Gastrocnemius medialis (tissue), 4 donors: ENCODE results near the gene HOXA3. TPM values are rescaled to one million over a fixed set of nuclear protein-coding genes. Genes with fewer than 3 reads are reported as not detected.

ENCODE experiments used
- ATAC-seq, 2 donors: fragments of 150-250 bp; one replicate each; pipeline ENCODE4 v1.9.1; 2016
- DNase-seq, 2 donors: peaks; one replicate each; pipeline ENCODE4 v3.0.0-alpha.2; 2019
- H3K27ac ChIP-seq, 4 donors: fragments of 200-600 bp; sonication (generic); 1 replicate in 1 of 4; 2 replicates in 3 of 4; pipeline ENCODE4 v1.5.1; 2016 to 2018; ENCODE audit warnings: mild to moderate bottlenecking in 2 of 4, moderate library complexity in 1 of 4
- H3K27me3 ChIP-seq, 3 donors: fragments of 200-600 bp; sonication (generic) in 2 of 3; 1 replicate in 1 of 3; 2 replicates in 2 of 3; pipeline versions ENCODE4 v1.5.1 to v1.6.0; 2016 to 2019; ENCODE audit warnings: mild to moderate bottlenecking in 1 of 3, moderate library complexity in 1 of 3
- H3K36me3 ChIP-seq, 2 donors: fragments of 200-600 bp; sonication (generic) in 1 of 2; one replicate each; pipeline ENCODE4 v1.5.1; 2017 to 2018
- H3K4me1 ChIP-seq, 2 donors: fragments of 200-600 bp; sonication (generic) in 1 of 2; one replicate each; pipeline ENCODE4 v1.5.1; 2016 to 2017; ENCODE audit warnings: mild to moderate bottlenecking in 2 of 2
- H3K4me3 ChIP-seq, 4 donors: fragments of 200-600 bp; sonication (generic) in 3 of 4; 1 replicate in 1 of 4; 2 replicates in 3 of 4; pipeline ENCODE4 v1.5.1; 2016 to 2019; ENCODE audit warnings: mild to moderate bottlenecking in 2 of 4
- H3K9me3 ChIP-seq, 3 donors: fragments of 200-600 bp; sonication (generic) in 2 of 3; 1 replicate in 1 of 3; 2 replicates in 2 of 3; pipeline ENCODE4 v1.5.1; 2016 to 2019
- CTCF ChIP-seq, 5 experiments: fragments of 450-650 bp in 3 of 5; fragments of 200-600 bp in 2 of 5; sonication (generic) in 2 of 5; IDR thresholded peaks in 4 of 5; conservative IDR thresholded peaks in 1 of 5; 1 replicate in 4 of 5; 2 replicates in 1 of 5; pipeline ENCODE4 v1.5.1; 2016 to 2019; ENCODE audit warnings: antibody characterized with exemption in 5 of 5, mild to moderate bottlenecking in 3 of 5, moderate library complexity in 3 of 5
- POLR2A ChIP-seq, 2 donors: fragments of 450-650 bp; IDR thresholded peaks; one replicate each; pipeline ENCODE4 v1.6.1; 2017; ENCODE audit warnings: antibody characterized with exemption in 2 of 2, mild to moderate bottlenecking in 2 of 2, moderate library complexity in 2 of 2
- in situ Hi-C, 4 donors: fragments of 200-750 bp; cut with MboI; loops; one replicate each; pipeline versions ENCODE4 v1.15.0 to v1.8.0; 2017; ENCODE audit warnings: low sequenced_read_pairs in 4 of 4
- intact Hi-C: fragments of 100-400 bp; cut with DNase I; formaldehyde crosslinking; loops from one replicate; pipeline ENCODE4 v1.15.1; 2023; ENCODE audit warnings: low total_unique reads
- total RNA-seq, 4 donors: library from RNA; depleted of rRNA; stranded (reverse); fragments of >200 nt; gene quantifications; one replicate each; pipeline versions ENCODE4 v1.1.0 to v1.2.3, GENCODE V29; 2016

HOXA3 gene
- total RNA-seq, 4 donors from 2014 or later: 0.53 to 6.2 (median 3.0) TPM

GRCh38 chr7:27083646-27084045, 68.7 kb downstream of the HOXA3 start:
- H3K27ac ChIP-seq: no peak overlapping the region
- DNase-seq: no peak
- H3K9me3 ChIP-seq: no peaks in the 10 kb centered on the region
- TF ChIP-seq POLR2A (IDR thresholded peaks at IDR 0.05) (no peak), CTCF (IDR thresholded peaks at IDR 0.05 in 4 of 5, conservative IDR thresholded peaks at IDR 0.05 in 1 of 5) (no peak)
- H3K4me3 ChIP-seq: no peak overlapping the region
- H3K4me1 ChIP-seq: no peaks in the 10 kb centered on the region
- intact Hi-C loops (no loop called here), in situ Hi-C loops (no loop called here)
- ATAC-seq: no peak
- H3K36me3 ChIP-seq: no peaks in the 10 kb centered on the region
- peaks cover 15 to 19% (median 15%) of the 10 kb centered on the region in 3 donors for H3K27me3 ChIP-seq

- peaks cover 0 to 4% (median under 1%) of the 10 kb centered on the region in 3 donors for H3K27me3 ChIP-seq
- ATAC-seq: no peak
Measured at GRCh38 chr7:27082171-27082570, 70.2 kb downstream of the HOXA3 start.

GRCh38 chr7:27080844-27081436, 71.4 kb downstream of the HOXA3 start:
- Histone ChIP-seq H3K27ac (no peak overlapping the region), H3K36me3 (no peaks in the 10 kb centered on the region), H3K27me3 (no peaks in the 10 kb centered on the region), H3K4me3 (no peak overlapping the region), H3K9me3 (no peaks in the 10 kb centered on the region), H3K4me1 (no peaks in the 10 kb centered on the region)
- ATAC-seq: no peak
- no peak for DNase-seq
- intact Hi-C loops (no loop called here), in situ Hi-C loops (no loop called here)
- TF ChIP-seq CTCF (IDR thresholded peaks at IDR 0.05 in 4 of 5, conservative IDR thresholded peaks at IDR 0.05 in 1 of 5) (no peak), POLR2A (IDR thresholded peaks at IDR 0.05) (no peak)

More at GRCh38 chr7:27082171-27082570, 70.2 kb downstream of the HOXA3 start:
- Histone ChIP-seq H3K36me3 (no peaks in the 10 kb centered on the region), H3K27ac (no peak overlapping the region), H3K4me1 (no peaks in the 10 kb centered on the region), H3K9me3 (no peaks in the 10 kb centered on the region), H3K4me3 (no peak overlapping the region)
- DNase-seq: no peak
- TF ChIP-seq CTCF (IDR thresholded peaks at IDR 0.05 in 4 of 5, conservative IDR thresholded peaks at IDR 0.05 in 1 of 5) (no peak), POLR2A (IDR thresholded peaks at IDR 0.05) (no peak)
- in situ Hi-C loops: no loop called here
- intact Hi-C loops: no loop called here

GRCh38 chr7:27079234-27079975, 73.0 kb downstream of the HOXA3 start:
- ATAC-seq: no peak

More at GRCh38 chr7:27079234-27079975, 73.0 kb downstream of the HOXA3 start:
- intact Hi-C loops (no loop called here), in situ Hi-C loops (no loop called here)
- no peaks in the 10 kb centered on the region for H3K9me3 ChIP-seq
- no peaks in the 10 kb centered on the region for H3K4me1 ChIP-seq
- DNase-seq: no peak
- H3K4me3 ChIP-seq: no peak overlapping the region
- TF ChIP-seq CTCF (IDR thresholded peaks at IDR 0.05 in 4 of 5, conservative IDR thresholded peaks at IDR 0.05 in 1 of 5) (no peak), POLR2A (IDR thresholded peaks at IDR 0.05) (no peak)
- H3K36me3 ChIP-seq: no peaks in the 10 kb centered on the region
- no peaks in the 10 kb centered on the region for H3K27me3 ChIP-seq
- no peak overlapping the region for H3K27ac ChIP-seq
